RPMI7951 (cell line): ENCODE data around the gene KCNMA1. TPM values are rescaled to one million over a fixed set of nuclear protein-coding genes. Genes with fewer than 3 reads are reported as not detected.

Experiments
- DNase-seq: peaks from one replicate; pipeline ENCODE4 v3.0.0-alpha.2; 2012; ENCODE audit warnings: low read depth
- total RNA-seq: library from RNA; depleted of rRNA; stranded (reverse); fragments of >200 nt; shearing (Covaris generic); gene quantifications from 2 replicates; pipeline ENCODE4 v1.2.3, GENCODE V29; 2014

Gene KCNMA1
- total RNA-seq, 1 experiment from 2014 or later = 47.7 TPM

- no peak for DNase-seq
Measured at GRCh38 chr10:76868098-76868977, 769.3 kb downstream of the KCNMA1 start.

- DNase-seq = no peak
Measured at GRCh38 chr10:76866841-76867586, 770.6 kb downstream of the KCNMA1 start.

- DNase-seq = no peak
Measured at GRCh38 chr10:76864922-76865321, 772.7 kb downstream of the KCNMA1 start.

- no peak for DNase-seq
Measured at GRCh38 chr10:76858721-76859120, 778.9 kb downstream of the KCNMA1 start.

GRCh38 chr10:76840802-76841201, 796.8 kb downstream of the KCNMA1 start:
- DNase-seq = no peak

GRCh38 chr10:76839276-76839675, 798.3 kb downstream of the KCNMA1 start:
- no peak for DNase-seq

- no peak for DNase-seq
Measured at GRCh38 chr10:76830218-76830617, 807.4 kb downstream of the KCNMA1 start.

- DNase-seq = no peak
Measured at GRCh38 chr10:76829724-76830123, 807.9 kb downstream of the KCNMA1 start.
